ENCODE data around the gene FOXB2.

FOXB2 gene

DNA sequence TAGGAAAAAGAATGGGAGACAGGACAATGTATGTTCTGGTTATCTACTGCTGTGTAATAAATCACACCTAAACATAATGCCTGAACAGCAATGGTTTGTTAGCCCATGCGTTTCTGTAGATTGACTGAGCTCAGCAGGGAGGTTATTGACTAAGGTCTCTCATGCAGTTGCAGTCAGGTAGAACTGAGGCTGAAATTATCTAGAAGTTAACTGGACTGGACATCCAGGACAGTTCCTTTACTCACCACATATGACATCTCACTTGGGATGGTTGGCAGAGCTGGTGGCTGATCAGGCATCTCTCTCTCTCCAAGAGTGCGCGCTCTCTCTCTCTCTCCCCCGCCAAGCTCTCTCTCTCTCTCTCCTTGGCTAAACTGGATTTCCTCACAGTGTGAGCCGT lies 8.9 kb upstream of the FOXB2 start:
- DNase-seq: no peak
- peaks cover 49 to 51% of the 10 kb centered on the region in 2 donors for H3K27me3 Mint-ChIP-seq
- no peak overlapping the region for H3K4me3 Mint-ChIP-seq
- no peaks in the 10 kb centered on the region for H3K36me3 Mint-ChIP-seq (ENCODE audit: insufficient read depth)
- H3K9me3 Mint-ChIP-seq: no peaks in the 10 kb centered on the region
- H3K27ac Mint-ChIP-seq: no peak overlapping the region
- ATAC-seq (replicated peaks): no peak
- H3K4me1 Mint-ChIP-seq (ENCODE audit: low read depth in 2 of 2): peaks cover 5 to 9% of the 10 kb centered on the region in 2 donors

DNA sequence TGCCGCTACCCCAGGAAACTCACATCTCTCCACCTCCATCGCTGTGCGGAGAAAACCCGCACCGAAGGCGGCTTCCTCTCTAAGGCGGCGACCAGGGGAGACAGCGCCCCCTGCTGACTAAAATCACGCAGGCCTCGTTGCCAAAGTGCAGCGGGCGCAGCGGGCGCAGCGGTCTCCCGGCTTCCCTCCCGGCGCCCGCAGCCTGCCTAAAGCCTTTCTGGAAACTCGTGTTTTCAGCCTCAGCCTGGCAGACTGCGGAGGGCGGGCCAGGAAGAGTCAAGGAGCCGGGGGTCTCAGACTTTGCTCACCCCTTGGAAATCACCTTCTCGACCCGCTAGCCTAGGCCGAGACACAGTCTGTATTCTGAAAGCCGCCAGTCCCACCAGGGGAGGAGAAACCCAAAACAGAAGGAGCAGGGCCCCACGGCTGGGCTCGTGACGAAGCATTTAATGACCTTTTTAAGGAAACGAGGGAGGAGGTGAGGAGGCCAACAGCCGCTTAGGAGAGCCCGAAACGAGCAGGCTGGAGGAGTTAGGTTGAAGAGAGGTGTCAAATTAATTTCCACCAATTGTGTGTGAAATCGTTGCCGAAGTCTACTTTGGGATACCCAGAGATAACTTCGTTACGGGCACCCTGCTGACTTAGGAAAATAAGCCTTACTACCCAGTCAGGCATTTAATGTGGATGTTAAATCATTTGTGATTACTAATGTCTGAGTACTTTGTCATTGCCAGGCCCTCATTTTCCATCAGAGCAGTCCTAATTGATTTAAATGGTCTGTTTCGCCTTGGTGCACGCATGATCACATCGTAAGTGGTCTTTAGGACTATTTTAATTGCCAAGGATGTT lies 7.3 kb upstream of the FOXB2 start:
- H3K27ac Mint-ChIP-seq: no peak overlapping the region
- H3K27me3 Mint-ChIP-seq: peaks cover 60 to 61% of the 10 kb centered on the region in 2 donors
- H3K4me1 Mint-ChIP-seq (ENCODE audit: low read depth in 2 of 2): peaks cover 5 to 9% of the 10 kb centered on the region in 2 donors
- DNase-seq (peak; percentile 34 to 41 (median 35)), ATAC-seq (replicated peaks) (peak; percentile 60)
- no peaks in the 10 kb centered on the region for H3K9me3 Mint-ChIP-seq
- no peaks in the 10 kb centered on the region for H3K36me3 Mint-ChIP-seq (ENCODE audit: insufficient read depth)
- H3K4me3 Mint-ChIP-seq: peak overlapping the region; percentile 35 to 62

DNA sequence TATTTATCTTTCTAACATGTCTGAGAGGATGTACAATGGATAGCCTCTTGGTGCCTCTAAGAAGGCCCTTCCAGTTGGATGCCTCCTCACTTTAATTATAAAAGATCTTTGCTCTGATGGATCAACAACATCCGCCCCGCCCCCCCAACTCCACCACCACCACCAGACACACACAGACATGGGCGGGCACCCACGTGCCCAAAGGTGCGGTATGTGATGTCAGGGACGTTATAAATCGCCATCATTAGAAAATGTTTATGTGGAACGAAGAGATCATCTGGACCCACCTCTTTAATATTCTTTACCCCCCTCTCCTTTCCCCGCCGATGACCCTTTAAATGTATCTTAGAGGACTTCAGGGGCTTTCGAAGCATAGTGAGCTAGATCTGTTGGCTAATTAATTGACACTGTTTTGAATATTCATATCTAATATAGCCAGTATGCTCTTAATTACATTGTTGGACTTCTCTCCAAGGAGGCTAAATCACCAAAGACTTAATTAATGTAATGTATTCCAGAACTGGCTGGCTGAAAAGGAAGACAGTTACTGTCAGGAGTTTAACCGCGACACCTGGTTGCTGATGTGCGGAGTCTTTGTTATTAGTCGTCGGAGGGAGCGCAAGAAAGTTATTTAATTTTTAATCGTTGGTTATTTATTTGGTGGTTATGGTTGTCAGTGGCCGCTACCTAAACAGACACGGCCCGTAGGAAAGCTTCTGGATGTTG lies 6.1 kb upstream of the FOXB2 start:
- Mint-ChIP-seq H3K27ac (no peak overlapping the region), H3K9me3 (no peaks in the 10 kb centered on the region), H3K4me1 (ENCODE audit: low read depth in 2 of 2) (peaks cover 10 to 12% of the 10 kb centered on the region in 2 donors), H3K27me3 (peaks cover 67 to 70% of the 10 kb centered on the region in 2 donors), H3K4me3 (no peak overlapping the region), H3K36me3 (ENCODE audit: insufficient read depth) (no peaks in the 10 kb centered on the region)
- no peak for DNase-seq
- ATAC-seq (replicated peaks): no peak

DNA sequence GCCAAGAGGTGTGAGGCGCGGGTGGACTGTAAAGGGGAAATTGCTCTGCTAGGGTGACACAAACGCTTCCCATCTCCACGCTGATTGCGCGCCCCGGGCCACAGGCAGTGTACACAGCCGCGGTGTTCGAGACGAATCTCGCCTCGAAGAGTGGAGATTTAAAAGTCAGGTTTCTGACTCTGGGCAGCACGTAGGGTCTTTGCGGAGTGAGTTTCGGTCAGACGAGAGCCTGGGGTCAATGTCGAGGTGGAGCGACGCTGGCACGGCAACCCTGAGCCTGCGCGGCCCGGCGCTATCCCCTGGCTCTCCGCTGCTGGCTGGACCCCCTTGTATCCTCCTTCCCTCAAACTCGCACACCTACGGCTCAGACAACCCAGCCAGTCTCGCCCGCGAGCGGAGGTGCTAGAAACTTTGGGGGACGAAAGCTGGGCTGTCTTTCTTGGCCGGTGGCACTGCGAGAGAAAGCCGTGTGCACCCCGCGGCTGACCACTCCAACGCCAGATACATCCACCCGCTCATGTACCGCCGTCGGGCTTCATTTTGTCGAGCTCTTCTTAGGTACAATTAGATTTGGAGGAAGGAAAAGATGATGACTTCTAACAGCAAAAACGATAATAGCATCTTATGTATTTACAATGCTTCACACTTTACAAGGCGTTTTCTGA lies 5.4 kb upstream of the FOXB2 start:
- ATAC-seq (replicated peaks): no peak
- no peak for DNase-seq
- H3K9me3 Mint-ChIP-seq: no peaks in the 10 kb centered on the region
- H3K4me1 Mint-ChIP-seq (ENCODE audit: low read depth in 2 of 2): peaks cover 10 to 12% of the 10 kb centered on the region in 2 donors
- H3K4me3 Mint-ChIP-seq: no peak overlapping the region
- H3K27ac Mint-ChIP-seq: no peak overlapping the region
- no peaks in the 10 kb centered on the region for H3K36me3 Mint-ChIP-seq (ENCODE audit: insufficient read depth)
- H3K27me3 Mint-ChIP-seq: peaks cover 70 to 76% of the 10 kb centered on the region in 2 donors

DNA sequence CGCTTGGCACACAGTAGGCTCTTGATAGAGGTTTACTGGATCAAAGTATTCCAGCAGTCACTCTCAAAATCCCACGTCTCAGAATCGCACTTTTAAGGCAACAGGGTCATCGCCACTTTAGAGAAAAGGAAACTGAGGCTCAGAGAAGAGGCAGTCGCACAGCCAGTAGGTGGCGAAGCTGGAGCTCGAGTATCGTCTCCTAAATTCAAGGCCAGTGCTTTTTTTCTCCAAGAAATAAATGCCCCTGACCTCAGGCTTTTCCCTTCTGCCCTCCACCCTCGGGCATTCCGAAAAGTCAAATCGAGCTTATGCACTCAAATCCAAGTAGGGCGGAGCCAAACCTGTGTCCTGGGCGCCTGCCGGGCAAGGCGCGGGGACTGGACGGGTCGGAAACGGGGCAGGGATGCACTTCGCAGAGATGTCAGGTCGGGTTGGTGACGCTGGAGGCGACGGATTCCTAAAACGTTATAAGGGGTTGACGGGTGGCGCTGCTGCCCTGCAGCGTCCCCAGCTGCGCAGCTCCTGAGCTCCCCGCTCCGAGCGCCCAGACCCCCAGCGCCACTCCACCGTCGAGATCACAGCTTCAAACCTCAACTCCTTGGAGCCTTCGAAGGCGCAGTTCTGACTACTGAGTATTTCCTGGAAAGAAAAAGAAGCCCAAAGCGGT lies 4.7 kb upstream of the FOXB2 start:
- no peaks in the 10 kb centered on the region for H3K36me3 Mint-ChIP-seq (ENCODE audit: insufficient read depth)
- H3K4me1 Mint-ChIP-seq (ENCODE audit: low read depth in 2 of 2): peaks cover 10 to 14% of the 10 kb centered on the region in 2 donors
- no peak overlapping the region for H3K4me3 Mint-ChIP-seq
- ATAC-seq (replicated peaks) (no peak), DNase-seq (no peak)
- no peak overlapping the region for H3K27ac Mint-ChIP-seq
- H3K9me3 Mint-ChIP-seq: no peaks in the 10 kb centered on the region
- H3K27me3 Mint-ChIP-seq: peaks cover 76 to 83% of the 10 kb centered on the region in 2 donors

DNA sequence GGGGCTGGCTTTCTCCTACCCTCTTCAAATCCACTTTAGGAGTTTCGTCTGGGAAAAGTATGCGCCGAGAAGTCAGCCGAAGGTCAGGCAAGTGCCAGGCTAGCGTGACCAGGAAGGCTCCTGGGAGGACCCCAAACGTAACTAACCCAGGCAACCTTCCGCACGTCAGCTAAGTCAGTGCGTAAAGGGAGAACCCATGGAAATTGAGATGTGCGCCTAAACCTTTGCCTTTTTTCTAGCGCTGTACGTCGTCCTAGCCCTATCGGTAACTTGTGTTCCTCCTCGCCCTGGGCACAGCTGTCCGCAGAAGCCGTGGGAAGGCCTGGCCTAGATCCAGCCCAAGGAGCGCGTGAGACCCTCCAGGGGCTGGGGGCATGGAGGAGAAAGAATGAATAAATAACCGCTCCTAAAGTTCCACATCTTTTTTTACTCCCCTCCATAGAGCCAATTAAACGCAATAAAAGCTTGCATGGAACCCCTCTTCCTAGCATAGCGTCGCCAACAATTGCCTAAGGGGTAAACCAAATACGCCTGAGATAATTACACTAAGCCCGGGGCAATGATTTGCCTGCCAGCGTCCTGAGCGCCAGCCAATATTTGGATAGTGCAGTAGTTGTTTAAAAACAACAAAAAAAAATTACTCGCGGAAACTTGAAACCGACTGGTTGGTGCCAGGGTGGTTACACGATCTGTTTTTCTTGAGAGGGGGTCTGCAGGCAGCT lies 4.0 kb upstream of the FOXB2 start:
- DNase-seq (no peak), ATAC-seq (replicated peaks) (no peak)
- peaks cover 73 to 86% of the 10 kb centered on the region in 2 donors for H3K27me3 Mint-ChIP-seq
- no peaks in the 10 kb centered on the region for H3K9me3 Mint-ChIP-seq
- H3K36me3 Mint-ChIP-seq (ENCODE audit: insufficient read depth): no peaks in the 10 kb centered on the region
- H3K4me3 Mint-ChIP-seq: no peak overlapping the region
- peaks cover 10 to 15% of the 10 kb centered on the region in 2 donors for H3K4me1 Mint-ChIP-seq (ENCODE audit: low read depth in 2 of 2)
- H3K27ac Mint-ChIP-seq: no peak overlapping the region

DNA sequence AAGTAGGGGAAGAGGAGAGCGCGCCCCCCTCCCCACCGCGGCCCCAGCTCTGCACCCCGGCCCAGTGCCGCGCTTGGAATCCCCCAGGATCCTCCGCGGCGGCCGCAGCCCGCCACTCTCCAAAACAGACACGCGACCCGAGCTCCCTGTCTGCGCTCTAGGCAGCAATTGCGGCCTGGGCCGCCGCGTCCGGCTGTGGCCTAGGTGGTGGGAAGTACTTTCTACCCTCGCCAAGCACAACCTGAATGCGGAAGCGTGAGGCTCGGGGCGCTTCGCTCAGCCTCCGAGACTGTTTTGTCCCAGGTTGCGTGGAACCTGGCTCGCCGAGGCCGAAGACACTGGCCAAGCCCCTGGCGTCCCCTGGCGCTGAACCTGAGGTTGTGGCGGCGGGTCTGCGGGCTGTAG lies 3.3 kb upstream of the FOXB2 start:
- H3K4me3 Mint-ChIP-seq: no peak overlapping the region

DNA sequence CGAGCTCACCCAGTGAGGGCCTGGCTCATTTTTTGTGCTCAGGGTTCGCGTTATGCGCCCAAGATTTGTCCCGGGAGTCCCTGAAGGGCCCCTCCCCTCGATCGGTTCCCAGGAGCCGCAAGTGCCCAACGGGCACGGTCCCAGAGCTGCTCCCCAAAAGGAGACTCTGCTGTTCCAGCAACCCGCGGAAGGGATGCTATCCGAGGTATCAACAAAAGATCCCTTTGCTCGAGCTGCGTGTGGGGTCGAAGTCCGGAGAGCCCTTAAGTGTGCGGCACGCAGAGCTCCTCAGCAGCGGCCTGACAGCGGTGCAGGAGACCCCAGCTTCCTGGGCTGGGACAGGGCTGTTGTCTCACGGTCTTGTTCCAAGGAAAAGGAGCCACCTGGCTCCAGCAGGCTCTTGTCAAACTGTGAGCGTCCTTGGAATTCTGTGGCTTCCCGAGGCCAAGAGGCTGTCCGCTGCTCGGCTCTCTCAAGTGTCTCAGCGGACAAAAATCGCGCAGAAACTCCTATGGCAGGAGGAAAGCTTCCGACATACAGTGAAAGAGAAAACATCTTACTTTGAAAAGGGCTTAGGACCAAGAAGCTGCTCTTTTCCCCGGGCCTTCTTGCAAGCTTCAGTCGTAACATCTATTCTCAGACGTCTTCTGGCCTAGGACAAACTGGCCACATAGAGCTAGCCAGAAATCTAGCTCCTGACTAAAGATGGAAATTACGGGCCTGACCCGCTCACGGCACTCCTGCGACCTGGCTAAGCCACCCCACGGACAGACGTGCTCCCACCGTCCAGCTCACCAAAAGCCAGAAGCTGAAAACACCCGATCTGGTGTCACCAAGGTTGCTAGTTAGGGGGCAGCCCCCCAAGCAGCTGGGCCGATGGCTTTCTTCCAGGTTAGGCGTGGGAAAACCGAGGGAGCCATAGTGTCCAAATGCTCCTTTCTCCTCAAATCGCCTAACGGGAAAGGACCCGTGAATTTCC lies 2.6 kb upstream of the FOXB2 start:
- Mint-ChIP-seq H3K27ac (no peak overlapping the region), H3K27me3 (peaks cover 83 to 95% of the 10 kb centered on the region in 2 donors), H3K36me3 (ENCODE audit: insufficient read depth) (no peaks in the 10 kb centered on the region), H3K4me1 (ENCODE audit: low read depth in 2 of 2) (peaks cover 18 to 20% of the 10 kb centered on the region in 2 donors), H3K4me3 (no peak overlapping the region), H3K9me3 (no peaks in the 10 kb centered on the region)
- no peak for ATAC-seq (replicated peaks)
- no peak for DNase-seq

More for the DNA sequence above, 3.3 kb upstream of the FOXB2 start:
- no peak for DNase-seq
- Mint-ChIP-seq H3K9me3 (no peaks in the 10 kb centered on the region), H3K27ac (no peak overlapping the region), H3K4me1 (ENCODE audit: low read depth in 2 of 2) (peaks cover 12 to 18% of the 10 kb centered on the region in 2 donors), H3K36me3 (ENCODE audit: insufficient read depth) (no peaks in the 10 kb centered on the region), H3K27me3 (peaks cover 78 to 89% of the 10 kb centered on the region in 2 donors)
- ATAC-seq (replicated peaks): no peak

DNA sequence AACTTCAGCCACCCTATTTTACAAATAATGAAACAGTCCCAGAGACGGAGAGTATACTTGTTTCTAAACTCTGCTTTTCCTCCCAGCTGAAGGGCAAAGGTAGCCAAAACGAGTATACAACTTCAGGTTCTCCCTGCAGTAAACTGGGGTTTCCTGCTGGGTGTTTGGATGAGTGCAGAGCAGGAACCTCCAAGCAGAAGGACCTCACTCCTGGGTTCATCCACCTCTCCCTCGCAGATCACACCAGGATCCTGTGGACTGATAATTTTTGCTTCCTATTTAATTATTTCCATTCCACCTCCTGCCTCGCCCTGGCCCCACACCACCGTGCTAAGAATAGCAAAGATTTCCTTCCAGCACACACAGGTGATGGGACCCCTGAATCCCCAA lies 2.0 kb upstream of the FOXB2 start:
- DNase-seq: no peak
- H3K27me3 Mint-ChIP-seq: peaks cover 83 to 95% of the 10 kb centered on the region in 2 donors
- H3K4me3 Mint-ChIP-seq: no peak overlapping the region
- H3K9me3 Mint-ChIP-seq: no peaks in the 10 kb centered on the region
- no peak for ATAC-seq (replicated peaks)
- H3K4me1 Mint-ChIP-seq (ENCODE audit: low read depth in 2 of 2): peaks cover 20 to 21% of the 10 kb centered on the region in 2 donors
- no peaks in the 10 kb centered on the region for H3K36me3 Mint-ChIP-seq (ENCODE audit: insufficient read depth)
- H3K27ac Mint-ChIP-seq: no peak overlapping the region

DNA sequence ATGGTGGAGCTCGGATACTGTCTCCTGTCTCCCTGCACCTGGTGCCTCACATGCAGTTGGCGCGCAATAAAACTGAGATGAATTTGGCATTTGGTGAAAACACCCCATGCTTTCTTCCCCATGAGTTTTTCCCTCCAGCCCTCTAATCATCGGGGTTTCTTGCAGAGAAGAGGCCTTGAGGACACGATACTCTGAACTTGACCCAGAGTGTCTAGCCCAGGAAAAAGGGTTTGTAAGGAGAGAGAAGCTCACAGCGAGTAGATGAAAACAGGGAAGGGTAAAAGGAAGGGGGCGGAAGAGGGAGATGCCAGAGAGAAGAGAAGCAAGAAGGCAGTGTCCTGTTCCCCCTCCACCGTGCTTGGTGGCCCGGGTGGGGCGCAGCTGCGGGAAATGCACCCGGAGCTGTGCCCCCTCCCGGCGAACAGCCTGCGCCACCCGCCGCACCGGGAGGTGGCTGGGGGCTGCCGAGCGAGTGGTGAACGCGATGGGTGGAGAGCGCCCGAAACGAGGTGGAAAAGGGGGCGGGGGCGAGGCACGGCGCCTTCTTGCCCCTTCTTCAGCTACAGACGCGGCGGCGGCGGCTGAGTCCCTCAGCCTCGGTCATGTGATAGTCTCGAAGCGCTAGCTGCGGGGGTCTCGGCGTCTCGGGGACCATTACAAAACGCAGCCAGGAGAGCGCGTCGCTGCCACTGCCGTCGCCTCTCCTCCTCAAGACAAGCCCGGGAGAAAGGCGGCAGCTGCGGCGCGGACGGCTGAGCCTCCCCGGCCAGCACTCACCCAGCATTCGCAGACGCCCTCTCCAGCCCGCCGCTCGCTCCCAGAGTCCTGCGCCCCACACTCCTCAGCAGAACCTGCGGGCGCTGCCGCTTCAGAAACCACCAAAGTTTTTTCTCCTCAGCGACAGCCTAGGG lies 1.1 kb upstream of the FOXB2 start:
- H3K36me3 Mint-ChIP-seq (ENCODE audit: insufficient read depth): no peaks in the 10 kb centered on the region
- H3K27me3 Mint-ChIP-seq: peaks cover 83 to 97% of the 10 kb centered on the region in 2 donors
- DNase-seq (no peak), ATAC-seq (replicated peaks) (no peak)
- no peaks in the 10 kb centered on the region for H3K9me3 Mint-ChIP-seq
- peak overlapping the region in 1 of 2 donors; percentile 49 for H3K4me3 Mint-ChIP-seq
- H3K4me1 Mint-ChIP-seq (ENCODE audit: low read depth in 2 of 2): peaks cover 25% of the 10 kb centered on the region in 2 donors
- H3K27ac Mint-ChIP-seq: no peak overlapping the region

DNA sequence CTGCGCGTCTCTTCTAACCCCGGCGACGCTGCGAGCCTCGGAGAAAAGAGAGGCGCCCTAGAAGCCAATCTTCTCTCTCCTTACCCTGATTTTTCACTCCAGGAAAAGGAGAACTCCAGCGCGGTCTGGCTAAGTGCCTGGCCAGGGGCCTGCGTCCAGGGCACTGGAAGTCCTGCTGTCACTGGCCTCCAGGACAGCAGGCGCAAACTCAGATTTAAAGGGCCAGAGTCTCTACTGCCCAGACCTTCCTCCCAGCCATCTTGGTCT lies 553 bp upstream of the FOXB2 start:
- H3K27me3 Mint-ChIP-seq: peaks cover 83 to 97% of the 10 kb centered on the region in 2 donors
- no peak overlapping the region for H3K27ac Mint-ChIP-seq
- peaks cover 22 to 25% of the 10 kb centered on the region in 2 donors for H3K4me1 Mint-ChIP-seq (ENCODE audit: low read depth in 2 of 2)
- ATAC-seq (replicated peaks) (no peak), DNase-seq (no peak)
- H3K4me3 Mint-ChIP-seq: peak overlapping the region in 1 of 2 donors; percentile 49
- H3K9me3 Mint-ChIP-seq: no peaks in the 10 kb centered on the region
- no peaks in the 10 kb centered on the region for H3K36me3 Mint-ChIP-seq (ENCODE audit: insufficient read depth)
